Measurements from ENCODE around the gene NT5M.
A peak's percentile ranks its signal among the peaks of the same experiment; 100 is the strongest.

The NT5M gene

GRCh38 chr17:17309356-17309755, 6.2 kb downstream of the NT5M start:
- peaks cover 15 to 19% of the 10 kb centered on the region in 2 donors for H3K4me1 Mint-ChIP-seq (ENCODE audit: low read depth in 2 of 2)
- no peak overlapping the region for H3K4me3 Mint-ChIP-seq
- peak overlapping the region in 1 of 2 donors; percentile 28 for H3K27ac Mint-ChIP-seq
- no peaks in the 10 kb centered on the region for H3K27me3 Mint-ChIP-seq
- no peaks in the 10 kb centered on the region for H3K9me3 Mint-ChIP-seq
- H3K36me3 Mint-ChIP-seq (ENCODE audit: insufficient read depth), result peaks cover 12% of the 10 kb centered on the region
- no peak for ATAC-seq (replicated peaks)
- DNase-seq, result no peak

- peak; percentile 71 to 72 (median 72) for DNase-seq
- H3K27ac Mint-ChIP-seq, result peak overlapping the region; percentile 29 to 44
- no peaks in the 10 kb centered on the region for H3K36me3 Mint-ChIP-seq (ENCODE audit: insufficient read depth)
- H3K27me3 Mint-ChIP-seq, result no peaks in the 10 kb centered on the region
- H3K4me3 Mint-ChIP-seq, result no peak overlapping the region
- ATAC-seq (replicated peaks), result peak; percentile 100
- no peaks in the 10 kb centered on the region for H3K9me3 Mint-ChIP-seq
- peaks cover 3 to 6% of the 10 kb centered on the region in 2 donors for H3K4me1 Mint-ChIP-seq (ENCODE audit: low read depth in 2 of 2)
Observed at GRCh38 chr17:17313350-17313991, 10.3 kb downstream of the NT5M start.

- no peaks in the 10 kb centered on the region for H3K36me3 Mint-ChIP-seq (ENCODE audit: insufficient read depth)
- no peak overlapping the region for H3K4me3 Mint-ChIP-seq
Observed at GRCh38 chr17:17314501-17315071, 11.4 kb downstream of the NT5M start.

GRCh38 chr17:17315142-17315821, 12.1 kb downstream of the NT5M start:
- Mint-ChIP-seq H3K27ac (no peak overlapping the region), H3K36me3 (ENCODE audit: insufficient read depth) (no peaks in the 10 kb centered on the region)
- no peak for ATAC-seq (replicated peaks)

More at GRCh38 chr17:17314501-17315071, 11.4 kb downstream of the NT5M start:
- Mint-ChIP-seq H3K4me1 (ENCODE audit: low read depth in 2 of 2) (peaks cover 3 to 6% of the 10 kb centered on the region in 2 donors), H3K27ac (no peak overlapping the region), H3K9me3 (no peaks in the 10 kb centered on the region), H3K27me3 (no peaks in the 10 kb centered on the region)
- no peak for DNase-seq
- no peak for ATAC-seq (replicated peaks)

GRCh38 chr17:17320188-17320910, 17.2 kb downstream of the NT5M start:
- Mint-ChIP-seq H3K4me3 (no peak overlapping the region), H3K27ac (no peak overlapping the region), H3K4me1 (ENCODE audit: low read depth in 2 of 2) (no peaks in the 10 kb centered on the region), H3K27me3 (no peaks in the 10 kb centered on the region), H3K9me3 (no peaks in the 10 kb centered on the region), H3K36me3 (ENCODE audit: insufficient read depth) (no peaks in the 10 kb centered on the region)
- no peak for ATAC-seq (replicated peaks)
- no peak for DNase-seq

More at GRCh38 chr17:17315142-17315821, 12.1 kb downstream of the NT5M start:
- Mint-ChIP-seq H3K9me3 (no peaks in the 10 kb centered on the region), H3K27me3 (no peaks in the 10 kb centered on the region), H3K4me3 (no peak overlapping the region), H3K4me1 (ENCODE audit: low read depth in 2 of 2) (peaks cover 3 to 6% of the 10 kb centered on the region in 2 donors)
- no peak for DNase-seq

- Mint-ChIP-seq H3K36me3 (ENCODE audit: insufficient read depth) (no peaks in the 10 kb centered on the region), H3K27ac (no peak overlapping the region), H3K27me3 (no peaks in the 10 kb centered on the region), H3K4me3 (no peak overlapping the region), H3K4me1 (ENCODE audit: low read depth in 2 of 2) (no peaks in the 10 kb centered on the region), H3K9me3 (no peaks in the 10 kb centered on the region)
- DNase-seq (no peak), ATAC-seq (replicated peaks) (no peak)
Observed at GRCh38 chr17:17320911-17321220, 17.7 kb downstream of the NT5M start.

- Mint-ChIP-seq H3K27me3 (no peaks in the 10 kb centered on the region), H3K36me3 (ENCODE audit: insufficient read depth) (no peaks in the 10 kb centered on the region), H3K9me3 (no peaks in the 10 kb centered on the region), H3K27ac (no peak overlapping the region), H3K4me3 (no peak overlapping the region), H3K4me1 (ENCODE audit: low read depth in 2 of 2) (no peaks in the 10 kb centered on the region)
- DNase-seq (no peak), ATAC-seq (replicated peaks) (no peak)
Observed at GRCh38 chr17:17321356-17322025, 18.3 kb downstream of the NT5M start.

GRCh38 chr17:17322516-17323510, 19.6 kb downstream of the NT5M start:
- H3K27me3 Mint-ChIP-seq, result no peaks in the 10 kb centered on the region
- H3K4me1 Mint-ChIP-seq (ENCODE audit: low read depth in 2 of 2), result no peaks in the 10 kb centered on the region
- no peaks in the 10 kb centered on the region for H3K9me3 Mint-ChIP-seq
- no peak for ATAC-seq (replicated peaks)
- H3K4me3 Mint-ChIP-seq, result no peak overlapping the region
- no peak overlapping the region for H3K27ac Mint-ChIP-seq
- H3K36me3 Mint-ChIP-seq (ENCODE audit: insufficient read depth), result no peaks in the 10 kb centered on the region
- DNase-seq, result no peak

GRCh38 chr17:17324616-17325015, 21.4 kb downstream of the NT5M start:
- no peaks in the 10 kb centered on the region for H3K27me3 Mint-ChIP-seq
- no peaks in the 10 kb centered on the region for H3K4me1 Mint-ChIP-seq (ENCODE audit: low read depth in 2 of 2)
- DNase-seq, result no peak
- H3K36me3 Mint-ChIP-seq (ENCODE audit: insufficient read depth), result peaks cover 3% of the 10 kb centered on the region
- no peak overlapping the region for H3K27ac Mint-ChIP-seq
- no peak overlapping the region for H3K4me3 Mint-ChIP-seq
- ATAC-seq (replicated peaks), result no peak
- no peaks in the 10 kb centered on the region for H3K9me3 Mint-ChIP-seq

- peaks cover 3% of the 10 kb centered on the region for H3K36me3 Mint-ChIP-seq (ENCODE audit: insufficient read depth)
- H3K4me3 Mint-ChIP-seq, result no peak overlapping the region
- no peaks in the 10 kb centered on the region for H3K27me3 Mint-ChIP-seq
- ATAC-seq (replicated peaks), result no peak
- no peaks in the 10 kb centered on the region for H3K9me3 Mint-ChIP-seq
- no peak for DNase-seq
- no peaks in the 10 kb centered on the region for H3K4me1 Mint-ChIP-seq (ENCODE audit: low read depth in 2 of 2)
- H3K27ac Mint-ChIP-seq, result no peak overlapping the region
Observed at GRCh38 chr17:17325228-17325627, 22.1 kb downstream of the NT5M start.

- Mint-ChIP-seq H3K4me1 (ENCODE audit: low read depth in 2 of 2) (no peaks in the 10 kb centered on the region), H3K27me3 (no peaks in the 10 kb centered on the region), H3K27ac (no peak overlapping the region), H3K36me3 (ENCODE audit: insufficient read depth) (peaks cover 3% of the 10 kb centered on the region), H3K9me3 (no peaks in the 10 kb centered on the region), H3K4me3 (no peak overlapping the region)
- ATAC-seq (replicated peaks) (no peak), DNase-seq (no peak)
Observed at GRCh38 chr17:17325816-17326215, 22.6 kb downstream of the NT5M start.

GRCh38 chr17:17326275-17326875, 23.2 kb downstream of the NT5M start:
- H3K9me3 Mint-ChIP-seq, result no peaks in the 10 kb centered on the region
- H3K27ac Mint-ChIP-seq, result no peak overlapping the region
- ATAC-seq (replicated peaks), result no peak

More at GRCh38 chr17:17326275-17326875, 23.2 kb downstream of the NT5M start:
- no peaks in the 10 kb centered on the region for H3K27me3 Mint-ChIP-seq
- peaks cover 3% of the 10 kb centered on the region for H3K36me3 Mint-ChIP-seq (ENCODE audit: insufficient read depth)
- no peak overlapping the region for H3K4me3 Mint-ChIP-seq
- no peak for DNase-seq
- no peaks in the 10 kb centered on the region for H3K4me1 Mint-ChIP-seq (ENCODE audit: low read depth in 2 of 2)
